ENCODE results near the gene PIGR. TPM values are rescaled to one million over a fixed set of nuclear protein-coding genes. Genes with fewer than 3 reads are reported as not detected.
A peak's percentile ranks its signal among the peaks of the same experiment; 100 is the strongest.

Gene PIGR
- total RNA-seq, 1 donor from 2014 or later, result 0.06 TPM

GRCh38 chr1:206982216-206982615, 36.0 kb upstream of the PIGR start:
- no peak for DNase-seq (ENCODE audit: low read depth)
- no peak overlapping the region for H3K4me3 ChIP-seq (ENCODE audit: low read depth, low read length)
- peak; percentile 93 for TF ChIP-seq CTCF (conservative IDR thresholded peaks at IDR 0.05; ENCODE audit: low read depth, low read length)

- H3K4me3 ChIP-seq (ENCODE audit: low read depth, low read length), result no peak overlapping the region
- no peak for DNase-seq (ENCODE audit: low read depth)
- peak; percentile 87 for TF ChIP-seq CTCF (conservative IDR thresholded peaks at IDR 0.05; ENCODE audit: low read depth, low read length)
Measured at GRCh38 chr1:206979379-206980043, 33.2 kb upstream of the PIGR start.

- no peak overlapping the region for H3K4me3 ChIP-seq (ENCODE audit: low read depth, low read length)
- no peak for DNase-seq (ENCODE audit: low read depth)
- no peak for TF ChIP-seq CTCF (conservative IDR thresholded peaks at IDR 0.05; ENCODE audit: low read depth, low read length)
Measured at GRCh38 chr1:206978259-206978658, 32.0 kb upstream of the PIGR start.

DNA sequence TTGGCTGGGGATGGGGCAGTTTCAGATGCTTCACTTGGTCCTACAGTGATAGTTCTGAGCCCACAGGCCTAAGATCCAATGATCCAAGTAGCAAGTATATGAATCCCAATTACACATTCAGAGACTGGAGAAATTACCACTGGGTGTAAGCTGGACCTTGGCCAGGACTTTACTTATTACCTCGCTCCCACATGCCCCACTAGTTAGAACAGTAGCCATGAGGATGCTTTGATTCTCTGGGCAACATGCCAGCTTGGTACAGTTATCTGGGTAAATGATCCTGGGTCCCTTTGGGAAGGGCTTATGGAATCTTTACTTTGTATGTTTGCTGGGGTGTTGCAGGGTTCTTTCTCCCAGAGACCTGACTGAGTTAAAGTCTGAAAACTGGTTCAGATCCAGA, 29.0 kb upstream of the PIGR start:
- no peak for TF ChIP-seq CTCF (conservative IDR thresholded peaks at IDR 0.05; ENCODE audit: low read depth, low read length)

GRCh38 chr1:206974140-206974539, 27.9 kb upstream of the PIGR start:
- no peak for TF ChIP-seq CTCF (conservative IDR thresholded peaks at IDR 0.05; ENCODE audit: low read depth, low read length)
- no peak overlapping the region for H3K4me3 ChIP-seq (ENCODE audit: low read depth, low read length)
- DNase-seq (ENCODE audit: low read depth), result no peak

More for the DNA sequence above, 29.0 kb upstream of the PIGR start:
- DNase-seq (ENCODE audit: low read depth), result no peak
- no peak overlapping the region for H3K4me3 ChIP-seq (ENCODE audit: low read depth, low read length)

- TF ChIP-seq CTCF (conservative IDR thresholded peaks at IDR 0.05; ENCODE audit: low read depth, low read length), result no peak
- DNase-seq (ENCODE audit: low read depth), result no peak
- H3K4me3 ChIP-seq (ENCODE audit: low read depth, low read length), result no peak overlapping the region
Measured at GRCh38 chr1:206972728-206973127, 26.5 kb upstream of the PIGR start.

- TF ChIP-seq CTCF (conservative IDR thresholded peaks at IDR 0.05; ENCODE audit: low read depth, low read length), result no peak
- no peak overlapping the region for H3K4me3 ChIP-seq (ENCODE audit: low read depth, low read length)
- no peak for DNase-seq (ENCODE audit: low read depth)
Measured at GRCh38 chr1:206971029-206971655, 24.9 kb upstream of the PIGR start.
